ENCODE measurements around the gene RBM7. TPM values are rescaled to one million over a fixed set of nuclear protein-coding genes. Genes with fewer than 3 reads are reported as not detected.

The RBM7 gene
- total RNA-seq, 3 donors from 2014 or later (not counting 1 experiment from before 2014, with no cell fraction given), result 50.4 to 79.7 (median 58.5) TPM

- Mint-ChIP-seq H3K27ac (no peak overlapping the region), H3K27me3 (ENCODE audit: low read depth in 2 of 2) (no peaks in the 10 kb centered on the region), H3K4me1 (peaks cover 4 to 7% of the 10 kb centered on the region in 2 donors), H3K36me3 (no peaks in the 10 kb centered on the region), H3K4me3 (no peak overlapping the region), H3K9me3 (no peaks in the 10 kb centered on the region)
- TF ChIP-seq, protein P1, sequence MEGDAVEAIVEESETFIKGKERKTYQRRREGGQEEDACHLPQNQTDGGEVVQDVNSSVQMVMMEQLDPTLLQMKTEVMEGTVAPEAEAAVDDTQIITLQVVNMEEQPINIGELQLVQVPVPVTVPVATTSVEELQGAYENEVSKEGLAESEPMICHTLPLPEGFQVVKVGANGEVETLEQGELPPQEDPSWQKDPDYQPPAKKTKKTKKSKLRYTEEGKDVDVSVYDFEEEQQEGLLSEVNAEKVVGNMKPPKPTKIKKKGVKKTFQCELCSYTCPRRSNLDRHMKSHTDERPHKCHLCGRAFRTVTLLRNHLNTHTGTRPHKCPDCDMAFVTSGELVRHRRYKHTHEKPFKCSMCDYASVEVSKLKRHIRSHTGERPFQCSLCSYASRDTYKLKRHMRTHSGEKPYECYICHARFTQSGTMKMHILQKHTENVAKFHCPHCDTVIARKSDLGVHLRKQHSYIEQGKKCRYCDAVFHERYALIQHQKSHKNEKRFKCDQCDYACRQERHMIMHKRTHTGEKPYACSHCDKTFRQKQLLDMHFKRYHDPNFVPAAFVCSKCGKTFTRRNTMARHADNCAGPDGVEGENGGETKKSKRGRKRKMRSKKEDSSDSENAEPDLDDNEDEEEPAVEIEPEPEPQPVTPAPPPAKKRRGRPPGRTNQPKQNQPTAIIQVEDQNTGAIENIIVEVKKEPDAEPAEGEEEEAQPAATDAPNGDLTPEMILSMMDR (IDR thresholded peaks at IDR 0.05), result no peak
- Histone ChIP-seq H3K9me3 (ENCODE audit: control insufficient read depth, insufficient read depth, low read length) (no peaks in the 10 kb centered on the region), H3K4me1 (ENCODE audit: control insufficient read depth, insufficient read depth, low read length) (no peaks in the 10 kb centered on the region), H3K27me3 (ENCODE audit: control insufficient read depth, insufficient read depth, low read length) (no peaks in the 10 kb centered on the region), H3K27ac (ENCODE audit: low read length) (no peak overlapping the region), H3K4me3 (ENCODE audit: low read length) (no peak overlapping the region), H3K36me3 (ENCODE audit: control insufficient read depth, insufficient read depth, low read length) (no peaks in the 10 kb centered on the region)
- DNase-seq (no peak), ATAC-seq (no peak)
- intact Hi-C loops (cut with micrococcal nuclease), result no loop called here
- WGBS (ENCODE audit: insufficient coverage), result 75% methylated on average over 1 of the region's 4 CpGs
Observed at GRCh38 chr11:114392735-114393667, 7.5 kb upstream of the RBM7 start.

GRCh38 chr11:114395736-114396135, 4.7 kb upstream of the RBM7 start:
- H3K4me1 ChIP-seq (ENCODE audit: control insufficient read depth, insufficient read depth, low read length), result peaks cover 7% of the 10 kb centered on the region
- H3K4me3 Mint-ChIP-seq, result no peak overlapping the region
- H3K27me3 ChIP-seq (ENCODE audit: control insufficient read depth, insufficient read depth, low read length), result no peaks in the 10 kb centered on the region
- no peaks in the 10 kb centered on the region for H3K27me3 Mint-ChIP-seq (ENCODE audit: low read depth in 2 of 2)
- no peaks in the 10 kb centered on the region for H3K36me3 ChIP-seq (ENCODE audit: control insufficient read depth, insufficient read depth, low read length)
- H3K27ac Mint-ChIP-seq, result no peak overlapping the region
- H3K36me3 Mint-ChIP-seq, result no peaks in the 10 kb centered on the region
- no peak for ATAC-seq
- H3K4me3 ChIP-seq (ENCODE audit: low read length), result no peak overlapping the region
- no peaks in the 10 kb centered on the region for H3K9me3 Mint-ChIP-seq
- H3K4me1 Mint-ChIP-seq, result peaks cover 28 to 31% of the 10 kb centered on the region in 2 donors
- TF ChIP-seq, protein P1 (IDR thresholded peaks at IDR 0.05), result no peak
- DNase-seq, result no peak
- WGBS (ENCODE audit: insufficient coverage), result 90% methylated on average over 3 of the region's 3 CpGs
- H3K9me3 ChIP-seq (ENCODE audit: control insufficient read depth, insufficient read depth, low read length), result no peaks in the 10 kb centered on the region
- H3K27ac ChIP-seq (ENCODE audit: low read length), result no peak overlapping the region
- intact Hi-C loops (cut with micrococcal nuclease), result no loop called here

- no peak overlapping the region for H3K4me3 ChIP-seq (ENCODE audit: low read length)
- intact Hi-C loops (cut with micrococcal nuclease), result no loop called here
- ATAC-seq (no peak), DNase-seq (no peak)
- TF ChIP-seq, protein P1 (IDR thresholded peaks at IDR 0.05), result no peak
- H3K27ac ChIP-seq (ENCODE audit: low read length), result no peak overlapping the region
- H3K4me1 Mint-ChIP-seq, result peaks cover 30 to 32% of the 10 kb centered on the region in 2 donors
- no peak overlapping the region for H3K27ac Mint-ChIP-seq
- no peaks in the 10 kb centered on the region for H3K36me3 ChIP-seq (ENCODE audit: control insufficient read depth, insufficient read depth, low read length)
- H3K9me3 ChIP-seq (ENCODE audit: control insufficient read depth, insufficient read depth, low read length), result no peaks in the 10 kb centered on the region
- no peaks in the 10 kb centered on the region for H3K27me3 ChIP-seq (ENCODE audit: control insufficient read depth, insufficient read depth, low read length)
- H3K27me3 Mint-ChIP-seq (ENCODE audit: low read depth in 2 of 2), result no peaks in the 10 kb centered on the region
- H3K9me3 Mint-ChIP-seq, result no peaks in the 10 kb centered on the region
- H3K4me3 Mint-ChIP-seq, result no peak overlapping the region
- no peaks in the 10 kb centered on the region for H3K36me3 Mint-ChIP-seq
- H3K4me1 ChIP-seq (ENCODE audit: control insufficient read depth, insufficient read depth, low read length), result peaks cover 7% of the 10 kb centered on the region
Observed at GRCh38 chr11:114396916-114397315, 3.5 kb upstream of the RBM7 start.
